ENCODE results near the gene CTNNA1.

CTNNA1 gene

GRCh38 chr5:138903130-138903775 is 150.0 kb downstream of the CTNNA1 start:
- no peak for DNase-seq (ENCODE audit: low read depth)
- no peak for TF ChIP-seq CTCF (IDR thresholded peaks at IDR 0.05; ENCODE audit: low read depth, low read length, missing control alignments)
- H3K4me3 ChIP-seq (ENCODE audit: low read depth, low read length) = no peak overlapping the region

- H3K4me3 ChIP-seq (ENCODE audit: low read depth, low read length) = no peak overlapping the region
- no peak for TF ChIP-seq CTCF (IDR thresholded peaks at IDR 0.05; ENCODE audit: low read depth, low read length, missing control alignments)
- no peak for DNase-seq (ENCODE audit: low read depth)
These were observed 152.3 kb downstream of the CTNNA1 start for GRCh38 chr5:138905541-138905940.

GRCh38 chr5:138909734-138910133 is 156.5 kb downstream of the CTNNA1 start:
- TF ChIP-seq CTCF (IDR thresholded peaks at IDR 0.05; ENCODE audit: low read depth, low read length, missing control alignments) = no peak
- no peak overlapping the region for H3K4me3 ChIP-seq (ENCODE audit: low read depth, low read length)
- DNase-seq (ENCODE audit: low read depth) = no peak

GRCh38 chr5:138910546-138911185 is 157.4 kb downstream of the CTNNA1 start:
- no peak for TF ChIP-seq CTCF (IDR thresholded peaks at IDR 0.05; ENCODE audit: low read depth, low read length, missing control alignments)
- H3K4me3 ChIP-seq (ENCODE audit: low read depth, low read length) = no peak overlapping the region
- DNase-seq (ENCODE audit: low read depth) = no peak

- no peak overlapping the region for H3K4me3 ChIP-seq (ENCODE audit: low read depth, low read length)
- TF ChIP-seq CTCF (IDR thresholded peaks at IDR 0.05; ENCODE audit: low read depth, low read length, missing control alignments) = no peak
- DNase-seq (ENCODE audit: low read depth) = no peak
These were observed 158.2 kb downstream of the CTNNA1 start for GRCh38 chr5:138911441-138911840.

- TF ChIP-seq CTCF (IDR thresholded peaks at IDR 0.05; ENCODE audit: low read depth, low read length, missing control alignments) = no peak
- DNase-seq (ENCODE audit: low read depth) = no peak
- no peak overlapping the region for H3K4me3 ChIP-seq (ENCODE audit: low read depth, low read length)
These were observed 158.9 kb downstream of the CTNNA1 start for GRCh38 chr5:138912093-138912492.

- TF ChIP-seq CTCF (IDR thresholded peaks at IDR 0.05; ENCODE audit: low read depth, low read length, missing control alignments) = no peak
- no peak overlapping the region for H3K4me3 ChIP-seq (ENCODE audit: low read depth, low read length)
- DNase-seq (ENCODE audit: low read depth) = no peak
These were observed 160.5 kb downstream of the CTNNA1 start for GRCh38 chr5:138913773-138914172.

All from GM12864 (cell line).